Esophagus squamous epithelium (tissue), 5 donors: ENCODE data around the gene PNMA6E. TPM values are rescaled to one million over a fixed set of nuclear protein-coding genes. Genes with fewer than 3 reads are reported as not detected.

Source experiments
- DNase-seq: peaks from one replicate; lab custom pipeline; 2025; lab: John Stamatoyannopoulos, UW
- H3K27ac ChIP-seq, 4 donors: fragments of 200-600 bp; sonication (generic); one replicate each; pipeline ENCODE4 v1.5.1; 2016 to 2019; ENCODE audit warnings: mild to moderate bottlenecking in 1 of 4
- H3K27me3 ChIP-seq, 4 donors: fragments of 200-600 bp; sonication (generic); 1 replicate in 3 of 4; 2 replicates in 1 of 4; pipeline versions ENCODE4 v1.5.1 to v1.6.0; 2017 to 2021; ENCODE audit warnings: antibody characterized with exemption in 1 of 4
- H3K36me3 ChIP-seq, 3 donors: fragments of 200-600 bp; sonication (generic); one replicate each; pipeline ENCODE4 v1.5.1; 2016 to 2019
- H3K4me1 ChIP-seq, 3 donors: fragments of 200-600 bp; sonication (generic); one replicate each; pipeline ENCODE4 v1.5.1; 2017 to 2019
- H3K4me3 ChIP-seq, 4 donors: fragments of 200-600 bp; sonication (generic); 1 replicate in 3 of 4; 2 replicates in 1 of 4; pipeline ENCODE4 v1.5.1; 2016 to 2019; ENCODE audit warnings: mild to moderate bottlenecking in 2 of 4, moderate library complexity in 1 of 4
- H3K9me3 ChIP-seq, 3 donors: fragments of 200-600 bp; sonication (generic); one replicate each; pipeline ENCODE4 v1.5.1; 2016 to 2019
- CTCF ChIP-seq, 6 experiments: fragments of 450-650 bp in 4 of 6; fragments of 200-600 bp in 2 of 6; sonication (generic) in 2 of 6; IDR thresholded peaks; one replicate each; pipeline ENCODE4 v1.5.1; 2016 to 2019; ENCODE audit warnings: antibody characterized with exemption in 6 of 6, mild to moderate bottlenecking in 4 of 6, moderate library complexity in 4 of 6
- POLR2A ChIP-seq, 4 donors: fragments of 450-650 bp; IDR thresholded peaks; one replicate each; pipeline ENCODE4 v1.6.1; 2017; ENCODE audit warnings: antibody characterized with exemption in 4 of 4, mild to moderate bottlenecking in 4 of 4, moderate library complexity in 3 of 4
- WGBS, 2 donors: methylation state at CpG; one replicate each; pipeline ENCODE4 v1.1.5; 2018; 5-methylcytosine and 5-hydroxymethylcytosine counted together
- intact Hi-C: fragments of 100-400 bp; cut with DNase I; formaldehyde crosslinking; loops from one replicate; pipeline ENCODE4 v1.15.0; 2022
- total RNA-seq, 4 donors: library from RNA; depleted of rRNA; stranded (reverse); fragments of >200 nt; gene quantifications; one replicate each; pipeline ENCODE4 v1.1.0, GENCODE V29; 2016
- donor health status: DM: yes; HTN: yes; CAD: no.

The PNMA6E gene
- total RNA-seq, 4 donors from 2014 or later, result not detected

GRCh38 chrX:153448556-153449367 lies 47.6 kb upstream of the PNMA6E start:
- intact Hi-C loops, result no loop called here
- Histone ChIP-seq H3K27me3 (no peaks in the 10 kb centered on the region), H3K4me3 (no peak overlapping the region), H3K9me3 (no peaks in the 10 kb centered on the region), H3K36me3 (peaks cover 0 to 28% (median 0%) of the 10 kb centered on the region in 3 donors), H3K4me1 (no peaks in the 10 kb centered on the region), H3K27ac (no peak overlapping the region)
- WGBS, 2 donors, result 87 to 96% methylated on average over 3 to 12 of the region's 21 CpGs
- TF ChIP-seq CTCF (IDR thresholded peaks at IDR 0.05) (no peak), POLR2A (IDR thresholded peaks at IDR 0.05) (no peak)
- no peak for DNase-seq

- TF ChIP-seq CTCF (IDR thresholded peaks at IDR 0.05) (no peak), POLR2A (IDR thresholded peaks at IDR 0.05) (no peak)
- DNase-seq, result no peak
- Histone ChIP-seq H3K36me3 (peaks cover 0 to 26% (median 0%) of the 10 kb centered on the region in 3 donors), H3K4me3 (no peak overlapping the region), H3K4me1 (no peaks in the 10 kb centered on the region), H3K27me3 (no peaks in the 10 kb centered on the region), H3K27ac (no peak overlapping the region), H3K9me3 (no peaks in the 10 kb centered on the region)
- 85 to 92% methylated on average over 4 to 8 of the region's 8 CpGs for WGBS, 2 donors
- intact Hi-C loops, result no loop called here
Observed at GRCh38 chrX:153447581-153447960, 46.4 kb upstream of the PNMA6E start.

- intact Hi-C loops, result no loop called here
Observed at GRCh38 chrX:153446950-153447580, 45.9 kb upstream of the PNMA6E start.

GRCh38 chrX:153446636-153446936 lies 45.4 kb upstream of the PNMA6E start:
- no peak overlapping the region for H3K4me3 ChIP-seq
- H3K36me3 ChIP-seq, result peaks cover 0 to 26% (median 0%) of the 10 kb centered on the region in 3 donors
- TF ChIP-seq POLR2A (IDR thresholded peaks at IDR 0.05) (no peak), CTCF (IDR thresholded peaks at IDR 0.05) (no peak)
- intact Hi-C loops, result no loop called here
- no peaks in the 10 kb centered on the region for H3K27me3 ChIP-seq
- no CpG with 5 or more reads among the region's 10 CpGs for WGBS, 2 donors
- no peaks in the 10 kb centered on the region for H3K9me3 ChIP-seq
- H3K27ac ChIP-seq, result no peak overlapping the region
- DNase-seq, result no peak
- H3K4me1 ChIP-seq, result peaks cover 0 to 7% (median 0%) of the 10 kb centered on the region in 3 donors

More at GRCh38 chrX:153446950-153447580, 45.9 kb upstream of the PNMA6E start:
- DNase-seq, result no peak
- no peaks in the 10 kb centered on the region for H3K27me3 ChIP-seq
- H3K4me1 ChIP-seq, result peaks cover 0 to 2% (median 0%) of the 10 kb centered on the region in 3 donors
- H3K36me3 ChIP-seq, result peaks cover 0 to 26% (median 0%) of the 10 kb centered on the region in 3 donors
- TF ChIP-seq POLR2A (IDR thresholded peaks at IDR 0.05) (no peak), CTCF (IDR thresholded peaks at IDR 0.05) (no peak)
- WGBS, 2 donors, result 95 to 96% methylated on average over 5 to 11 of the region's 17 CpGs
- H3K9me3 ChIP-seq, result no peaks in the 10 kb centered on the region
- H3K4me3 ChIP-seq, result no peak overlapping the region
- no peak overlapping the region for H3K27ac ChIP-seq
